Epithelial cell of prostate (primary cell): ENCODE results near the gene HSPH1.

Source experiments
- DNase-seq: peaks from one replicate; pipeline ENCODE4 v3.0.0-alpha.2; 2011; ENCODE audit warnings: low read depth, low spot score
- H3K27ac ChIP-seq: fragments of 450-650 bp; 2 replicates; pipeline ENCODE4 v1.5.1; 2017; ENCODE audit warnings: mild to moderate bottlenecking

The HSPH1 gene

DNA sequence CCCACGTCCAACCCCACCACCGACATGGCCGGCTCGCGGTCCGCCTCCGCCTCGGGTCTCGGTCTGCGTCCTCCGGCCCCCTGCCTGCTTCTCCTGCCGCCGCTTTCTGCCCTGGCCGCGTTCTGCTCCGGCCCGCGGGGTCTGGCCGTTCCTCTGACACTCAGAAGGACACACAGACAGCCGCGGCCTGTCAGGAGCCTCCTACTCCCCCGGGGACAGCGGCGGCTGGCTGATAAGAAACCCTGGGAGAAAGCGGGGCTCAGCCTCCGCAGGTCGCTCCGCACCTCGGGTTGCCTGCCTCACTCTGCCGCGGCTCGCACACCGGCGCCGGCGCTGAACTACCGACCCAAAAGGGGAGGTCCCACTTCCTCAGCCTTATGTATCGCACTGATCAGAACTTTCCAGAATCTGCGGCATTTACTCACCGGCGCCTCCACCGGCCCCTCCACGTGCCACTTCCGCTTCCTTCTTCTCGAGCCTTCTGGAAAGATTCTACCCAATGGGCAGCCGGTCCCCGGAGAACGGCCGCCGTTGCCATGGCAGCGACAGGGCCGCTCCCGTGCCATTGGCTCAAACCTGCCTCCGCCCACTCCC lies at the start of gene HSPH1:
Gene HSPH1 (minus strand): TSS at position 348 of the 594 bp plus-strand sequence. CDS start 322 bp downstream, at position 26.
- peak within 1 kb of the TSS; percentile 80 for H3K27ac ChIP-seq
- DNase-seq = peak; percentile 92

DNA sequence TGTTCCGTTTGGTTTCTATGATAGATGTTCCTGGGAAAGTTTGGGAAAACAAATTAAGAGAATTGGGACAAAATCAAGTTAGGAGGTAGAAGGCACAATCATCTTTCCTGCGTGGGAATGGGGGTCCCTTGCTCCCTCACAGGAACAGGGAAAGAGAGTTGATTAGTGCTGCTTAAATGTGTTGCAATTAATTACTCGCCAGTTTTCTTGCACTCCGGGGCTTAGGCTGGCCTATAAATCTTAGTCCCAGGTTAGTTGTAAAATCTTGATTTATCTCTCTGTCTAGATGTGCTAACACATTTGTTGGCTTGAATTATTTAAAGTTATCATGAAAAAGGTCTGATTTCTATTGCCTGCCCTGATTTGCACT lies 48.1 kb upstream of the HSPH1 start:
- no peak overlapping the region for H3K27ac ChIP-seq
- DNase-seq = no peak

DNA sequence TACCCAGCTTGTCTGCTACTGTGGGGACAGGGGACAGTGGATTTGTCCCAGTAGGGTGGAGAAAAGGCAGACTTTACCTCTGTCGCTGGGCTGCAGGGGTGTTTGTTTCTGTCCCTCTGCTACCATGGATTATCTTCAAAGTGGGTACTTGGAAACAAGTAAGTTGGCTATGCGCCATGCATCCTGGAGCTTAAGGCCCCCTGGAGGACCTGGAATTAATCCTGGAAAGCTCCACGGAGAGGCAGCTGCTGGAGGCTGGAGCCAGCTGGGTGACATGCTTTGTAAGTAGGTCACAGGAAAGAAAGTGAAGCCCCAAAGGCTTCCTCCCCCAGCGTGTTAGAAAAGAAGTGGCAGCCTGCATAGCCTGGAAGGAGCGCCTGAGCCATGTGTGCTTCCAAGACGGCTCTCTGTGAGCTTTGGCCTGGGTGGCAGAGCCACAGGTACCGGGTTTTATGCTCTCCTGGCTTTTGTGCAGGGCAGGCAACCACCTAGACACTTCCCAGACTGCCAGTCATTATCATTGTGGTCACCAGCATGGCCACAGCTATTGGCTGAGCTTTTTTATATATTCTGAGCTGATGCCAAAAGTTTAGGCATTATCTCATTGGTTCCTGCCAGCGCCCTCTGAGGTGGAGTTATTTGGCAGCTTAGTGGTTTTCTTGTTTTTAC lies 47.6 kb upstream of the HSPH1 start:
- H3K27ac ChIP-seq = no peak overlapping the region
- no peak for DNase-seq

DNA sequence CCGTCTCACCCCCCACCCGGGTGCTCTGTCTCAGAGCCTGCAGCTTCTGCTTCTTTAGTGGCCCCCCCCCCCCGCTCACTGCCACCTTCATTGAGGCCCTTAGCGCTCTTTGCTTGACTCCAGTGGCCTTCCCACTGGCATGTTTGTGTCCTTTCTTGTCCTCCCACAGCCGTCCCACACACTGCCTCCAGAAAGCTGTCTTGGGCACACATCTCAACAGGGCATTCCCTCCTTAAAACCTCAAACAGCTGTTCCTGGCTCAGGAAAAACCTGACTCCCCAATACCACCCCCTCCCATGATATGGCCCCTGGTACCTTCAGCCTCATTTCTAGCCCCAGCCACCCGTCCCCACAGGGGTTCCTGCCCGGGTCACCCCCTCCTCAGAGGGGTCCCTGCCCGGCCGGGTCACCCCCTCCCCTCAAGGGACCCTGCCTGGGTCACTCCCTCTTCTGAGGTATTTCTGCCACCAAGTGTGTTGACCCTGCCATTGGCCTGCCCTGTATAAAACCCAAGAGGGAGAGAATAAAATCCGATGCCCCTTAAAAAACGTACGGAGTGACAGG lies 46.9 kb upstream of the HSPH1 start:
- DNase-seq = no peak
- H3K27ac ChIP-seq = no peak overlapping the region

DNA sequence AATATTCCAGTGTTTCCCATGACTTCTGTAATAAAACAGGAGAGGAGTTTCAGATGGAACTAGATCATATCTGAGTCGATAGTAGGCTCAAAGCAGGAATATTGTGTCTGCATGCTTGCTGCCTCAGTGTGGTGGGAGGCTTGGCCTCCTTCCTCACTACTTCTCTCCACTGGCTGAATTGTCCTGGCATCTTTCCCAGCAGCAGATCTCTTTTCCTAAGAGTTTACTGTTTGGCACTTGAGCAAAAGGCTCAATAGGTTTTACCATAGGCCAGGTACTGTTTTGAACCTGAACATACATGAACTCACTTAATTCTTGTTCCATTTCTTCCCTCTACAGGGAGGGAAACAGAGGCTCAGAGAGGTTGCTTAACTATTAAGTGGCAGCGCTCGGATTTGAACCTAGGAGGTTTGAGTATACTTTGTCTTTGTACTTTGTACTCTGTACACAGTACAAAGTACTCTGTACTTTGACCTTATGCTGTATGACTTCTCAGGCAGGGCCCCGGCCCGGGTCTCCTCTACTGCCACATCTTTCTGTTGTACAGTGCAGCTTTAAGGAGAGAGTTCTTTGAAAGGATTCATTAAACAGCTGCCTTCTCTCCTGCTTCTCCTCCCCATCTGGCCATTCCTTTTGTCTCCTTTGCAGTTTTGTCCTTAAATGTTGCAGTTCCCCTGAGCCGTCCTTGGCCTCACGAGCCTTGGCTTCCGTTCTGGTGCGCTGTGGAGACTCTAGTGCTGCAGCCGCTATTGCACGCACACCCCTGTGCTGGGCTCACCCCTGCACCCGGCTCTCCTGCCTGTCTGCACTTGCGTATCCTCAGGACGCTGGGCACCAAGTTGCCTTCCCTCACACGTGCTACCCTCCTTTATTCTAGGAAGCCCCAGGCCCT lies 46.2 kb upstream of the HSPH1 start:
- DNase-seq = no peak
- no peak overlapping the region for H3K27ac ChIP-seq

DNA sequence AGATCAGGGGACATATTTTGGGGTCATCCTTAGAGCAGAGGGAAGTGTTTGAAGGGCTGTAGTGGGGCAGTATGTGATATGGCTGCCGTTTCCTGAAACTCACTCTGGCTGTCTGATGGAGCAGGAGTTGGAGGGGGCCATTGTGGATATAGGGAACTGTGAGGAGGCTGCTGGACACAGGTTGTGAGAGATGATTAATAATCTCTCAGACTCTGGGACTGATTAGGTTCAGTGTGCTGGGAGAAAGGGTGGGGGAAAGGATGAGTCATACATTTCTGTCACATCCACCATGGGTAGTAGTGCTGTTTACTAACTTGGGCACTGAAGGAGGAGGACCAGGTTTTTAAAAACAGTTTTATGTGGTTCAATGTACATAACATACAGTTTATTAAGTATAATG lies 42.9 kb upstream of the HSPH1 start:
- H3K27ac ChIP-seq = no peak overlapping the region
- no peak for DNase-seq

DNA sequence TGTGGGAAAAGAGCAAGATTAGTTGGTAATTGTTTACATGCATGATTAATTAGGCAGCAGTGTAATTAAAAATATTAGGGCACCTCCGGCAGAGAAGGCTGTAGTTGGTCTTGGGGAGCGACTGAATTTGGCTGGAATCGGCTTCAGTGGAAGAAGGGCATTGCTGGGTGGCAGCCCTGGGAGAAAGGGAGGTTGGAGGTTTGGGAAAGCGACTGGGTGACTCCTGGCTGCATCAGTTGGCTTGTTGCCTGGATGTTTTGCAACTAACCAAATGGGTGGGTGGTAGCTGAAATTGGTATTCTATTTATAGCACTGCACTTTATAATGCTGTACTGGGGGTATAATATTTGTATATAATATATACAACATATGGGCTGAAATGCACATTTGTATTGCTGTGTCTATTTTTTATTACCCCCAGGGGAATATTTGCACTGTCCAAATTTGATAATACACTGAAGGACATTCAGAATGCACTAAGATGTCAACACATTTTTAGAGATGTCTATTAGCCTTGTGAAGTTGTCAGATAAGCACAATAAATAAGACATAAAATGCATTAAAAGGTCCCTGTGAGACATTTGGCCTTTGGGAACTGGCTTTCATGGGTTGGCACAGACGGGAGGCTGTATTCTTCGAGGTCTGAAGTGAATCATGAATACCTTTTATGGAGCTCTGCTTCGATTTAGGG lies 39.8 kb upstream of the HSPH1 start:
- H3K27ac ChIP-seq = no peak overlapping the region
- DNase-seq = no peak

DNA sequence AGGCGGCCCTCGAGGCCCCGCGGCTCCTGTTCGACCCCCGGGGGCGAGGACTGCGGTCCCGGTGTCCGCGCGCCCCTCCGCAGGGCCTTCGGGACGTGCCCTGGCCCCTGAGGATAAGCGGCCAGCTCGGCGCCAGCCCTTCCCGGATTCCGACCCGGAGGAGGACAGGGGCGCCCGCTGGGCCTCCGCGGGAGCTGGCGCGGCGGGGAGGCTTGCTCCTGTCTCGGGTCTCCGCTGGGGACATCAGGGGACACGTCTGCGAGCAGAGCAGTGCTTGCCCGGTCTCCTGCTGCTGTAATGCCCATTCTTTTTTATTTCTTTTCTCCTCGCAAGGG lies 38.9 kb upstream of the HSPH1 start:
- peak overlapping the region; percentile 87 for H3K27ac ChIP-seq
- DNase-seq = no peak

DNA sequence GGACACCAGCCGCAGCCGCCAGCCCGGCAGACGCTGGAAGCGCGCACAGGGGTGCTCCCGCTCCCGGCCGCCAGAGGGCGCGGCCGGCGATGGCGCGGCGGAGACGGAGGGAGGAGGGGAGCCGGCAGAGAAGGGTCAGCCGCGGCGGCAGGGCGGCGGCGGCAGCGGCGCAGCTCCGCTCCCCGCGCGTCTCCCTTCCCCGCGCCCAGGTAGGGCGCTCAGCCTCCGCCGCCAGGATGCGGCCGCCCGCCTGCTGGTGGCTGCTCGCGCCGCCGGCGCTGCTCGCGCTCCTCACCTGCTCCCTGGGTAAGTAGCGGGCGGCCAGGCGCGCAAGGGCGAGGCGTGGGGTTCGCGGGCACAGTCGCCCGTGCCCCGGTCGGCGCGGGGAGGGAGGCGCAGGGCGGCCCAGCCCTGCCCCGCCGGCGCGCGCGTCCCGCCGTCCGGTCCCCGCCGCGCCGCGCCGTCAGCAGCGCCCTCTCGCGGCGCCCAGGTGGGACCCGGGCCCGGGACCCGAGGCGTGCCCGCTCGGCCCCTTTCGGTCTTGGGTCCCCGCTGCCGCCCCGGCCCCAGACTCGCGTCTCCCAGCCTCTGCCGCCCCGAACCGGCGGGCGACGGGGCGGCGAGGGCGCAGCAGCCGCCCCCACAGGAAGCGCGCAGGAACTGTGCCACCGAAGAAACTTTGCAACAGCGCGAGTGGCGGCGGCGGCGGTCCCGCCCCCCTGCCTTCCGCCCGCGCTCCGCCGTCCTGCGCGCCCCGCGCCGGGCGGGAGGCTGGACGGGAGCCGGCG lies 38.3 kb upstream of the HSPH1 start, which contains the start of gene B3GLCT:
Gene B3GLCT (plus strand): TSS at position 127 of the 788 bp plus-strand sequence. CDS start 110 bp downstream, at position 237.
- DNase-seq = no peak

DNA sequence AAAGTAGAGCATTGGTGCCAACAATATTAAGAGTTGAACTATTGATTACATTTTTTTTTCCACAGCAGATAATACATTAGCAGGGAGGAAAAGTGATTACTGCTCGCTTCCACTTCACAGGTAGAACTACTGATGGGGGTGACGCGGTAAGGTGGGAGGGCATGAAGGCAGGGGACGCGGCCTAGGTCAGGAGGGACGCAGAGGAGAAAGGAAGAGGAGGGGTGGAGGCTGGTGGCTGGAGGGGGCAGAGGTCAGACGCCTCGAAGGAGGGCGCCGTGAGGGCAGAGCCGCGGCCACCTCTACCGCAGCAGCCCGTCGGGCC lies 37.8 kb upstream of the HSPH1 start:
- H3K27ac ChIP-seq = peak overlapping the region; percentile 87
- DNase-seq = no peak

More for the DNA sequence above, 38.3 kb upstream of the HSPH1 start, which contains the start of gene B3GLCT:
- H3K27ac ChIP-seq = peak within 1 kb of the TSS; percentile 87

DNA sequence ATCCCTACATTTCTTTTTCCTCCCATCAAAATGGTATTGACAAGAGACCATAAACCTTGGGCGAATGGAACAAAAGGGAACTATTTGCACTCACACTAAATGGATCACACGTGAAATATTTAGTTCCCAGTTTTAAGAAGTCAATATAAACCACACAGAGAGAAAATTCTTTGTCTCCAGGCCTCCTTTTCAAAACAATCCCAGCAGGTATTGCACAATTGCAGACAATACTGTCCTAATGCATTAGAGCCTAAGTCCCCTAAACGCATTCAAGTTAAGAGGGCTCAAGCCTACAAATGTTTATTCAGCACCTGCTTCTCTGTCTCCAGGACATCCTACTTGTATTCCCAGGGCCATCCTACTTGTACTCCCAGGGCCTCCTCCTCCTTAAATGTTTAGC lies 36.8 kb upstream of the HSPH1 start:
- DNase-seq = no peak
- no peak overlapping the region for H3K27ac ChIP-seq

DNA sequence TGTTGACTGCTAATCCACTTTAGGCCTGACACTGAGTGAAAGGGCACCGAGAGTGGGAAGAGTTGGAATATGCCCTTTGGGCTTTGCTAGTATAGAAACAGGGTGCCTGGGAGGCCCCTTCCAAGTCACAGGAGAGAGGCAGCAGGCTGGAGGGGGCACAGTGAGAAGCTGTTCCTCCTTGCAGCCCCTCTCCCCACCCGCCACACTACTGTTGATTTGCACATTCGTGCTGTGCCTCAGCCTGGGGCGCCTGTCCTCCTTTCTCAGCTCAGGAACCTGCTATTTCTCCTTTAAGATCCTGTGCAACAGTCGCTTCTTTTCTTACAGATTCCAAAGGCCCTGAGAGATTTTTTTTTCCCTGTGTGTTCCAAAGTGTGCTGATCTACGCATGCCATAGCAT lies 35.3 kb upstream of the HSPH1 start:
- H3K27ac ChIP-seq = no peak overlapping the region
- DNase-seq = no peak

DNA sequence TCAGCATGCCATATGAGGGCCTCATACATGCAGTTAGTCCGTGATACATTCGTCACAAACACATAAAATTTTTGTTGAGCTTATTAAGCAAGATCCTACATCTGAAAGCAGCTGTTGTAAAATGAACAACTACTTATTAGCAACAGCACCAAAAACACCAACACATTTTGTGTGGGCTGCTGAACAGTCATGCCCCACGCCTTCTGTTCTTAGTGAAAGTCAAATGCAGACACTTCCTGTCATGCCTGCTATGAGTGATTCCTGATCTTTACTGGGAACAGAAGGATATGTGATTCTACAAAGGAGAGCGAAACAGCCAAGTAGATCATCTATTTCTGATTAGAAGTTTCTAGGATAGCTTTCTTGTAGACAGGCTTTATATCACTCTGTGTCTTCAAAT lies 33.9 kb upstream of the HSPH1 start:
- no peak overlapping the region for H3K27ac ChIP-seq
- DNase-seq = no peak

DNA sequence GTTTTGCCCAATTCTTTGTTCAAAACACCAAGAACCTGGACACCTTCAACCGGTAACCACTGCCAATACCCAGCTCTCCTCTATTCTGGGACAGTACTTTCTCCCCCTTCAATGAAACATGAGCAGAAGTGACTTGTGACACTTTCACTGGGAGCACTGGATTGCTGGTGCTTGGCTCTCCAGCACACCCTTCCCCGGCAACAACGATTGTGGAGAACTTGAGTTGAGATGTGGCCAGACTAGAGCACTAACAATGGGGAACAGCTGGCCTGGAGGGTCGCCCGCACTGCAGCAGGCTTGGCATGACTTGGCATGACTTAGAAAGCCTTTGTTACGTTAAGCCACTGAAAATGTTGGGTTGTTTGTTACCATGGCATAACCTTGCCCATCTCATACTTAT lies 30.6 kb upstream of the HSPH1 start:
- DNase-seq = no peak
- no peak overlapping the region for H3K27ac ChIP-seq

DNA sequence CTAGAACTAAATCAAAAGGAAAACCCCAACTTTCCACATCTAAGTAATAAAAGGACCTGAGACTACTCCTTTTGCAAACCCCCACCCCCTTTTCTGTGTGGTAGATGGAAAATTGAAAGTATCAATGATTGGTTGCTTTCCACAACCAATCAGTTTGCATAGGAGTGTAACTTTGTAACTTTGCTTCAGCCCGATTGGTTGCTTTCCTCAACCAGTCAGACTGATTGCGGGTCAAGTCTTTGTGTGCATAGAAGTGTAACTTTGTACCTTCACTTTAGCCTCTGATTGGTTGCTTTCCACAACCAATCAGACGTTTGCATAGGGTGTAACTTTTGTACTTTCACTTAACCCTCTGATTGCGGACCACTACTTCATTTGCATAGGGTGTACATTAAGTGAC lies 30.0 kb upstream of the HSPH1 start:
- no peak for DNase-seq
- no peak overlapping the region for H3K27ac ChIP-seq

DNA sequence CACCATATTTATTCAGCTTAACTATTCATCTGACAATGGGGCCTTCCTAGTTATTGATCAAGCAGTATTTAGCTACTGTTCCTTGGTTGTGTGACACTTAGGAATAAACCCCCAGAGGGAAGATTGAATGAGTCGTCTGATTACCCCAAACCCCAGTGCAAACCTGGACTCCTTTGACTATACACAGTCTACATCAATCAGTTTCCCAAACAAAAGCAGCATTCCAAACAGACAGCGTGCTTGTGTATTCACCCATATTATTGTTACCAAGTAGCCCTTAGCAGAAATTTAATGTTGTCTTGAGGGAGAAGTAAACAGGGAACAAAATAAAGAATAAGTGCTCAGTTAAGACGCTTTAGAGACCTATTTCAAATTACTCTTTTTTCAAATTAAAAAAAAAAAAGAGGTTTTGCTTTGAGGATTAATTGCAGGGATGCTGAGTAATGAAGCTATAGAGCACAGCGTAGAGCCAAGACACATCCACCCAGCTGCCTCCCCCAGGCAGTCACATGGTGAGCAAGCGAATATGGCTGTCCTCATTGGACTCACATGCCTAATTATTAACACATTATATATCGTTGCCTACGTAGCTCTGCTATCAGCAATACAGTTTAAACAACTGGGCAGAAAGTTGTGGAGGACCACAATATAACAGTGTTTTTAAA lies 23.4 kb upstream of the HSPH1 start:
- no peak for DNase-seq
- no peak overlapping the region for H3K27ac ChIP-seq

DNA sequence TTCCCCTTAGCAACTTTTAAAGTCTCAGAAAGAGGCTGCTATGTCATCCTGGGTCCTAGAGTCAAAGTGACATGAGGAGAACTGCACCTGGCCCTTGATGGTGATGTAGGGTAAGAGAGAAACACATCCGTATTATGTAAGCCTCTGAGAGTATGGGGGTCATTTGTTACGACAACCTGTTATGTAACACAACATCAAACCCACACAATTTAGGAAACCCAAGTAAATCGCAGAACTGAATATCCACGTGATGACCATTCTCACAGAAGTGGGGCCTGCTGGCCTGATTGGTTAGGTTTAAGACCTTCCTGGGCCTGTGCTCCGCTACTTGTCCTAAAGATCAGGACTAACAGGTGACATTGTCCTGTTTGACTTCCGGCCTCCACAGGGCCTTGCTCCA lies 22.7 kb upstream of the HSPH1 start:
- no peak for DNase-seq
- no peak overlapping the region for H3K27ac ChIP-seq

DNA sequence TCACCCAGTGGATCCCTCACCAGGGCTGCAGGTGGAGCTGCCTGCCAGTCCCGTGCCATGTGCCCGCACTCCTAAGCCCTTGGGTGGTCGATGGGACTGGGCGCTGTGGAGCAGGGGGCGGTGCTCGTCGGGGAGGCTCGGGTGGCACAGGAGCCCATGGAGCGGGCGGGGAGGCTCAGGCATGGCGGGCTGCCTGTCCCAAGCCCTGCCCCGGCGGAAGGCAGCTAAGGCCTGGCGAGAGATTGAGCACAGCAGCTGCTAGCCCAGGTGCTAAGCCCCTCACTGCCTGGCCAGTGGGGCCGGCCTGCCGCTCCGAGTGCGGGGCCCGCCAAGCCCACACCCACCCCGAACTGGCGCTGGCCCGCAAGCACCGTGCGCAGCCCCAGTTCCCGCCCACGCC lies 21.3 kb upstream of the HSPH1 start:
- no peak for DNase-seq

DNA sequence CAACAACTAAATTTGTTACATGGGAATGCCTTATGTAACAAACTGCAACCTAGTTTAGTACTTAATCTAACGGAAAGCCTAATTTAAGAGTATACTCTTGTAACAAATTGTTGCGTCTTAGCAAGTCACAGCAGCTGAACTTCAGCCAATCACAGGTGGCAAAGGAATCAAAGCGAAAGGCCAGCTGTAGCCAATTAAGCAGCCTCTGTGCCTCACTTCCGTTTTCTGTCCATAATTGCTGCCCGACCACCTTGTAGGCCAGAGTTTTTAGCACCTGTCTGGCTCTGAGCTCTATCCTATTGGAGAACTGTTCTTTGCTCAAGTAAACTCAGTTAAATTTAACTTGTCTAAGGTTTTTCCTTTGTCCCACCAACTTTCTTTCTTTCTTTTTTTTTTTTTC lies 18.1 kb upstream of the HSPH1 start:
- no peak overlapping the region for H3K27ac ChIP-seq
- DNase-seq = no peak

More for the DNA sequence above, 21.3 kb upstream of the HSPH1 start:
- H3K27ac ChIP-seq = no peak overlapping the region
